Activated CD4-positive, alpha-beta memory T cell treated with anti-CD3 and anti-CD28 coated beads for 36 hours (primary cell): ENCODE measurements around the gene PARD3B. TPM values are rescaled to one million over a fixed set of nuclear protein-coding genes. Genes with fewer than 3 reads are reported as not detected.

ENCODE experiments used
- CTCF ChIA-PET: fragments of 350-600 bp; sonication (Branson Sonifier 250); formaldehyde crosslinking; loops from one replicate; lab custom pipeline; 2021; ENCODE audit warnings: antibody characterized with exemption, inconsistent platforms; lab: Charles Lee
- POLR2A ChIA-PET: fragments of 350-600 bp; sonication (Branson Sonifier 250); formaldehyde crosslinking; loops from one replicate; lab custom pipeline; 2021; ENCODE audit warnings: antibody characterized with exemption; lab: Charles Lee
- DNase-seq: peaks from one replicate; pipeline ENCODE4 v3.0.0-alpha.2; 2020
- H3K27ac Mint-ChIP-seq: one replicate; pipeline ENCODE4 v1.8.0; 2021; ENCODE audit warnings: mixed read lengths
- H3K27me3 Mint-ChIP-seq: one replicate; pipeline ENCODE4 v1.8.0; 2021; ENCODE audit warnings: mixed read lengths
- H3K36me3 Mint-ChIP-seq: one replicate; pipeline ENCODE4 v1.8.0; 2021; ENCODE audit warnings: mixed read lengths
- H3K4me1 Mint-ChIP-seq: one replicate; pipeline ENCODE4 v1.8.0; 2021; ENCODE audit warnings: low read depth, mixed read lengths
- H3K4me3 Mint-ChIP-seq: one replicate; pipeline ENCODE4 v1.8.0; 2021; ENCODE audit warnings: mild to moderate bottlenecking, mixed read lengths
- H3K9me3 Mint-ChIP-seq: one replicate; pipeline ENCODE4 v1.8.0; 2021; ENCODE audit warnings: mixed read lengths
- intact Hi-C: fragments of 100-400 bp; cut with micrococcal nuclease; formaldehyde crosslinking; loops from one replicate; pipeline ENCODE4 v1.15.1; 2023
- total RNA-seq, 2 experiments: library from RNA; stranded (reverse); gene quantifications; one replicate each; pipeline ENCODE4 v1.2.3, GENCODE V29; 2021

Gene PARD3B
- total RNA-seq, 2 experiments from 2014 or later: 0.07 to 0.70 TPM

DNA sequence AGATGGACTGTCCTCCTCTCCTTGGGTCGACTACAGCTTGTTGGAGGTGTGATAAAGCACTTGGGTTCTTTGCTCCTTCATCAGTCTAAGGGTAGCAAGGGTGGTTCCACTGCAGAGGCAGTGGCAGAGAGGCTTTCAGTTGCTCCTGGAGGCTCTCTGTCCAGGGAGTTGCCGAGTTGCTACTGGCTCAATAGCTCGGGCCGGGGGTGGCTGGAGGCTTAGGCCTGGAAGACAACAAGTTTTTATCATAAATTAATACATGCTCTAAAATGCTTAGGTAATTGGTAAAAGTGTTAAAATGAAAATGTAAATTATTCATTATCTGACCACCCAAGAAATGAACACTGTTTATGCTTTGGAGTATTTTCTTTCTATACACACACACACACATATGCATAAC, 975.0 kb downstream of the PARD3B start:
- Mint-ChIP-seq H3K4me3 (no peak overlapping the region), H3K4me1 (no peaks in the 10 kb centered on the region), H3K36me3 (no peaks in the 10 kb centered on the region), H3K27me3 (peaks cover 1% of the 10 kb centered on the region), H3K27ac (no peak overlapping the region), H3K9me3 (peaks cover 11% of the 10 kb centered on the region)
- POLR2A ChIA-PET: no interaction called here
- no peak for DNase-seq
- CTCF ChIA-PET: no interaction called here
- intact Hi-C loops: no loop called here

DNA sequence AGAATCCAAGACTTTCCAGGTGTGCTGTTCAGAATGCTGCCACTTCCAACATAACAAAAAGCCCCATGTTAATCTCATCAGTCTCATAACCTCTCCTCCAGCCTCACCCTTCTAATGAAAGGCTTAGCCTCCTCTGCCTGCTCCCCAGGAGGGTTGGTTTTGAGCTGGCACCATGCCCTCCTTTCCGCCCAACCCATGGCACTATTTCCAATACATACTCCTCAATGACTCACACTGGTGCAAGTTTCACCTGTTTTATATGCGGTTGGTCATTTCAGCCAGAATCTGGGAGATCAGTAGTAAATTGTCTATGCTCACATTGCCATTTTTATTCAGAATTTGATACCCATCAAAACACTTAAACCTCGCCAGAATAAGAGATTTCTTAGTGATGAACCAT, 979.4 kb downstream of the PARD3B start:
- Mint-ChIP-seq H3K9me3 (peaks cover 2% of the 10 kb centered on the region), H3K36me3 (no peaks in the 10 kb centered on the region), H3K27ac (no peak overlapping the region), H3K4me1 (peaks cover 5% of the 10 kb centered on the region), H3K27me3 (peaks cover 3% of the 10 kb centered on the region), H3K4me3 (no peak overlapping the region)
- ChIA-PET POLR2A (no interaction called here), CTCF (no interaction called here)
- intact Hi-C loops: no loop called here
- DNase-seq: no peak

DNA sequence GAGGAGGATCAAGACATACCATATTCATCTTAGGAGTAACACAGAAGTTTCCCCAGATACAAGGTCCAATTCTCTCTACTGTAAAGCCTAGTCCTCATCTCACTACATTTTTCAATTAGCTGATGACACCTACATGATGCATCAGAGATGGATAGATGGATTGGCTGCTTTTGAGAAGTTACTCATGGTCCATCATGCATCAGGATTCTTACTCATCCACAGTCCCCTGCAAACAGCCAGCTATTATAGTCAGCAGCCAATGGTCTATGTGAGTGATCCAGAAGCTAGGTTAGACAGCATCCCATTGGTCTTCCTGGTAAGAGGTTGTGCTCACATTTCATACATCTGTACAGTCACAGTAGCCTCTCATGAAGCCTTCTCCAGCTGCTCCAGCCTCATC, 982.5 kb downstream of the PARD3B start:
- Mint-ChIP-seq H3K4me1 (peaks cover 5% of the 10 kb centered on the region), H3K27me3 (peaks cover 8% of the 10 kb centered on the region), H3K9me3 (no peaks in the 10 kb centered on the region), H3K4me3 (no peak overlapping the region), H3K36me3 (no peaks in the 10 kb centered on the region), H3K27ac (no peak overlapping the region)
- intact Hi-C loops: no loop called here
- CTCF ChIA-PET: no interaction called here
- POLR2A ChIA-PET: no interaction called here
- no peak for DNase-seq

DNA sequence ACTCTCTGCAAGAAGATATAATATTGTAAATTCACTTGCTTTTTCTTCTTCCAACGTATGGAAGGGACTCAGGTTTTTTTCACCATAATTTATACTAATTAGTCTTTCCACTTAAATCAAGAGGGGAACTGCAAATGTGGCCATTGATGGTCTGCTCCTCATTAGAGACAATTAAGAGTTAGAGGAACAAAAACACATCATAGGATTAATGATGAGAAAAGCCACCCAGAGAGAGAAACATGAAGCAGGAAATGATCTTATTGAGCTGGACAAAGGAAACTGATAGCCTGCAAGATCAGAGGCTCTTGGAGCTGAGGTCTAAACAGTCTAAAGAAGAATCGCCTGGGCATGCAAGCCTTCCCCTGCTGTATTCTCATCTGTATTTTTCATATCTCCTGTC, 985.8 kb downstream of the PARD3B start:
- ChIA-PET POLR2A (no interaction called here), CTCF (no interaction called here)
- Mint-ChIP-seq H3K36me3 (no peaks in the 10 kb centered on the region), H3K9me3 (no peaks in the 10 kb centered on the region), H3K4me3 (no peak overlapping the region), H3K27ac (no peak overlapping the region), H3K27me3 (peaks cover 9% of the 10 kb centered on the region), H3K4me1 (peaks cover 5% of the 10 kb centered on the region)
- no peak for DNase-seq
- intact Hi-C loops: no loop called here

DNA sequence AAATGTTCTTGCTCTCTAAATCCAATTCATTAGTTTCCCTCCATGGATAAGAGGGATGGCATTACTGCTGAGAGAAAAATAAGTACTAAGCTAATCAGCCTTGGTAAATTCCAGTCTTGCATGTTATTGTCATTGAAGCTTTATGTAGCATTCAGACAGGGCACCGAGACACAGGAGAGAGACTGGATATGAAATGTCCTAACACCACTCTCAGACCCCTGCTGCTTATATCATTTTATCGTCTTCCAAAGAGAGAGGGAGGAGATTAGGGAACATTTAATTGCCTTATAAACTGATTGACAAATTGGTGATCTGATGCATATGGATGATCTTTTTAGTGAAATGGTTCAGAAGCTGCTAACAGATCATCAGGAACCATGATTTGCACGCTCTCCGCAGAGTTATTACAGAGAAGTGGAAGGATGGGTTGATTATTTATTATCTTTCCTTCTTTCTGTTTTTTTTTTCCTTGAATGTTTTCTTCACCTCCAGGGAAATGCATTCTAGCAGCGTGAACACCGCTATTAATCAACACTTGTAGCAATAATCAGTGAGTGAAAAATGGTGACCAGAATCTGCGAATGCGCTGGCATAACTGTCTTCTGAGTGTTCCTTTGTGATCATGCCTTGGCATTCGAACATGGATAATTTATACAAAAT, 986.3 kb downstream of the PARD3B start:
- H3K36me3 Mint-ChIP-seq: no peaks in the 10 kb centered on the region
- H3K27ac Mint-ChIP-seq: no peak overlapping the region
- no peak for DNase-seq
- CTCF ChIA-PET: no interaction called here
- POLR2A ChIA-PET: no interaction called here
- intact Hi-C loops: no loop called here
- H3K27me3 Mint-ChIP-seq: peaks cover 9% of the 10 kb centered on the region
- no peaks in the 10 kb centered on the region for H3K9me3 Mint-ChIP-seq
- H3K4me1 Mint-ChIP-seq: peaks cover 5% of the 10 kb centered on the region
- H3K4me3 Mint-ChIP-seq: no peak overlapping the region

DNA sequence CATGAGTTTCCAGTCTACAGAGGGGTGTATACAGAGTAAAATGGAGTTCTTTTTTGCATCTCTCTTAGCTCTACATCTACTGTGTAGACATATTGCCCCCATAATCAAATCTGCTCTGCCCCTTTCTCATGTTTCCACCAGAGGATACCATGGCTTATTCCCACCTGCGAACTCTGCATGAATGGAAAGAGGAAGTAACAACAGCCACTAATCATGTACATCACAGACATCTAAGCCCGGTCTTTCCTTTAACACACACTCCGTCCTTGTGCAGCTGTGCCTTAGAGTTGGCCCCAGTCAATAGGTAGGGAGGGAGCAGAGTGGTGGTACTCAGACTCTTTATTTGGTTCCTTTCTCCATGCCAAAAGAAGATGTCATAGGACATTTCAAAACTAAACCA, 989.7 kb downstream of the PARD3B start:
- intact Hi-C loops: no loop called here
- H3K4me3 Mint-ChIP-seq: no peak overlapping the region
- ChIA-PET POLR2A (no interaction called here), CTCF (no interaction called here)
- no peak overlapping the region for H3K27ac Mint-ChIP-seq
- no peak for DNase-seq
- peaks cover 2% of the 10 kb centered on the region for H3K4me1 Mint-ChIP-seq
- no peaks in the 10 kb centered on the region for H3K9me3 Mint-ChIP-seq
- H3K27me3 Mint-ChIP-seq: peaks cover 5% of the 10 kb centered on the region
- no peaks in the 10 kb centered on the region for H3K36me3 Mint-ChIP-seq

DNA sequence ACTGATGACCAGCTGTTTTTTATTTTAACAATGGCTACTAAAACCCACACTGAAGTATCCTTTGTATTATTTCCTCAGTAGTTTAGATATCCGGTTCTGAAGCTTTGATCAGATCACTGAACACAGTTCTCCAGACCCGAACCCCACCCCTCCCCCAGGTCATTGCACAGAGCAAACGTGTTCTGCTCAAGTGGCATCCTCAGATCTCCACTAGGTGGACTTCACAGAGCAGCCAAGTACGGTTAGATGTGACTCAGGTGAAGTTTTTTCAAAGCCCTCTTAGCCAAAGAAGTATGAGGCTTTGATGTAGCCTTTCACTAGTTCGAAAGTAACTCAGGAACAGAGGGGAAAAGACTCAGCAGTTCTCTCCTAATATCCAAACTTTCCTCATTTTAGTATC, 994.3 kb downstream of the PARD3B start:
- Mint-ChIP-seq H3K4me3 (no peak overlapping the region), H3K36me3 (no peaks in the 10 kb centered on the region), H3K4me1 (peaks cover 20% of the 10 kb centered on the region), H3K27ac (no peak overlapping the region), H3K9me3 (no peaks in the 10 kb centered on the region), H3K27me3 (no peaks in the 10 kb centered on the region)
- intact Hi-C loops: loop anchor here (5.0 kb wide), 1 partner anchor 143 kb away; the partner anchor contains the start of gene NRP2
- no peak for DNase-seq
- ChIA-PET CTCF (interaction anchor here (1.0 kb wide), 1 partner anchor 20 kb away, joined by 4 read pairs; no protein-coding TSS in a partner anchor), POLR2A (no interaction called here)

DNA sequence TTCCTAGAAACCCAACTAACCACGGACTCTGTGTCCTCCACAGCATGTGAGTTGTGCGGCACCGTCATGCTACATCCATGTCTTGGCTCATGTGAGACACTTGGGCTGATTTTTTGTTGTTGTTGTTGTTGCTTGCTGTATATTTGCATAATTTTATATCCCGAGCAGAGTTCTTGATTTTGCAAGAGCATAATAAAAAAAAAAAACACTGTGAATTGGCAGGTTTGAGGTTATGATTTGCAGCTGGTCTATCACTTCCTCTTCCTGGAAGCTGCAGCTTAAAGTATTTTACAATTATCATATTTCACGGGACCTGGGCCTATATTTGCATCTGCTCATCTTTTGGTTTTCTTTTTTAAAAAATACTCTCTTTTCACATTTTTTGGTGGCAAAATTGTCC, 994.8 kb downstream of the PARD3B start:
- intact Hi-C loops: loop anchor here (5.0 kb wide), 1 partner anchor 142 kb away; the partner anchor contains the start of gene NRP2
- Mint-ChIP-seq H3K27me3 (no peaks in the 10 kb centered on the region), H3K27ac (no peak overlapping the region), H3K36me3 (no peaks in the 10 kb centered on the region), H3K4me1 (peaks cover 20% of the 10 kb centered on the region), H3K4me3 (no peak overlapping the region), H3K9me3 (no peaks in the 10 kb centered on the region)
- DNase-seq: no peak
- ChIA-PET CTCF (interaction anchor here (1.0 kb wide), 1 partner anchor 19 kb away, joined by 4 read pairs; no protein-coding TSS in a partner anchor), POLR2A (interaction anchor here (0.6 kb wide), 1 partner anchor 457 kb away, joined by 6 read pairs; no protein-coding TSS in a partner anchor)

DNA sequence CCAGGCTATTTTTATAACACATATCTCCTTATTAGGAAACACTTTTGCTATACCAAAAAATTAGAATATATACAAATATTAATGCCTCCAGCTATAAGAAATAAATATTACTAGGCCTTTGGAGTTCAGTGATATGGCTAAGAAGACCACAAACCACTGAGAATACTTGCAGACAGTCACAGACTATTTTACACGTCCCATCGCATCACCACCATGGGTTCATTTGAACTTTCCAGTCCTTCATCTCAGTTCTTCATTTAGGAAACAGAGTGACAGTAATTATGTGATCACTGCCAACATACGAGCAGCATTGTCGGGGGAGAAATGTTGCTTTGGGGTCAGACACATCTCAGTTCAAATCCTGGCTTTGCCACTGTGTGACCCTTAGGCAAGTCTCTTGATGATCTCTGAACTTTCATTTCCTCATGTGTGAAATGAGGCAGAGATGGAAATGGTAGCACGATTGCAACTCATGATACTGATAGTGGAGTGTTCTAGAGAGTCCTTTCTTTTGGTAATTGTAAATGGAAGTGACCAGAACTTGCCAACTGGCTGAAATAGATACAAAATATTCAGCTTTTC, 998.1 kb downstream of the PARD3B start:
- ChIA-PET POLR2A (no interaction called here), CTCF (interaction anchor here (0.6 kb wide), 1 partner anchor 118 kb away, joined by 3 read pairs; no protein-coding TSS in a partner anchor)
- no peaks in the 10 kb centered on the region for H3K36me3 Mint-ChIP-seq
- H3K4me1 Mint-ChIP-seq: peaks cover 20% of the 10 kb centered on the region
- DNase-seq: no peak
- H3K4me3 Mint-ChIP-seq: no peak overlapping the region
- no peaks in the 10 kb centered on the region for H3K27me3 Mint-ChIP-seq
- H3K27ac Mint-ChIP-seq: no peak overlapping the region
- intact Hi-C loops: loop anchor here (5.0 kb wide), 1 partner anchor 139 kb away; the partner anchor contains the start of gene NRP2
- no peaks in the 10 kb centered on the region for H3K9me3 Mint-ChIP-seq

DNA sequence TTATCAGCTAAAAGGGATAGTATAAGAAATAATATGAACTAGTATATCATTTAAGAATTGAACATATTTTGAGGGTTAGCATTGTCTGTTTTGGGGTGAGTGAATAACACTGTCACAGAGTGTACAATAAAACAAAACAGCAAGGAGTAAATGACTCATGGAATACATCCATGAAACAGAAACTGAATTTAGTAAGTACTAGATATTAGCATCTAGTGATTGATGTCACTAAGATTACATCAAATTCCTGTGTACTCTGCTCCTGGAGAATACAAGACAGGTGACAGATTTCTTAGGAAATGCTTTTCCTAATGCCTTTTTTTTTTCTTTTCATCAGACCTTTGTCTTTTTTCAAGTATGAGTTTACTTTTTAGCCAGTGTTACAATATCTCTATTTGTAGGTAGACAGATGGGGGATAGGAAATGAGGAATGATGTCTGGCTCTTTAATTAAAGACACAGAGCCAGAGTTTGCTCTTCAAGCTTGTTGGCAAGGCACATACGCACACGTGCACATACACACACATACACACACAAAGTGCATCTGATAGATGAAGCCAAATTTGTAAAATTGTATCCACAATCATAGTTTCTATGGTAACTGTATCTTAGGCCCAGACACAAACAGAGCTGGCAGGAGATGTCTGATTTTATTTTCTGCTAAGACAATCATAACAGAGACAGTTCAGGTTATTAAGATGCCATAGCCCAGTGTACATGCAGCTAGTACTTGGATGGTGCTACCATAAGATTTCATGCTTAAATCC, 998.8 kb downstream of the PARD3B start:
- CTCF ChIA-PET: no interaction called here
- Mint-ChIP-seq H3K9me3 (no peaks in the 10 kb centered on the region), H3K27ac (no peak overlapping the region), H3K36me3 (no peaks in the 10 kb centered on the region), H3K4me1 (peaks cover 20% of the 10 kb centered on the region), H3K27me3 (no peaks in the 10 kb centered on the region), H3K4me3 (no peak overlapping the region)
- DNase-seq: no peak
- POLR2A ChIA-PET: no interaction called here
- intact Hi-C loops: loop anchor here (5.0 kb wide), 1 partner anchor 138 kb away; the partner anchor contains the start of gene NRP2

DNA sequence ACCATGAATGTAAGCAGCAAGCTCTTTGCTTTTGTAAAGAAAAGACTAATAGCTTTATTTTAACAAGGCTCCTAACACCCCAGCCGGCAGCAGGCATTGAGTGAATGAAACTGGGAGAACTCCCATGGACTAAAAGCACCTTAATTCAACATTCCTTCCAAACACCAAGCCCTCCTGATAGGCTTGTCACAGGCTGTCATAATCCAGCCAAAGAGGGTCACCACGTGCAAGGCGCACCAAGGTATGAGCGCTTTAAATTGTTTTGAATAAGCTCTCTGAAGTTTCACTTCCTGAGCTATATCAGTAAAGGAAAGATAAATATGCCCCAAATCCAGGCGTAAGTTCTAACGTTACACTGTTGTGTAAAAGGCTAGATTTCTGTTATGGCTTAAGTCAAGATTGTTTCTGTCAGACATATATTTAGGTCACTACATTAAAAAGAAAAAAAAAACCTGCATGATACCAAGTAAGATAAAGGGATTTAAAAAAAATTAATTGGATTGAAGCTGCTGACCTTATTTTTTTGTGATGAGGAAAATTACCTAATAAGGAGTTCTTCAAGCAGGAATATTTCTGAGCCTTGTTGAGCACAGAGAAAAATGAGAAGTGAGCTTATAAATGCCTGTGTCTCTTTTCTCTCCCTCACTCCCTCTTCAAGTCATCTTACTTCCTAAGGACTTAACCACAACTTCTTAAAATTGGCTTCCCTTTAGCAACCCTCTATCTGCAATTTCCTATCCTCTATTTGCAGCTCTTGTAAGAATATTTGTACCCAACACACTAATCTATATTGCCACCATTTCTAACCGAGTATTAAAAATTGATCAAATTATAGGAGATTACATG, 1000.9 kb downstream of the PARD3B start:
- Mint-ChIP-seq H3K27ac (no peak overlapping the region), H3K36me3 (no peaks in the 10 kb centered on the region), H3K4me3 (no peak overlapping the region), H3K9me3 (no peaks in the 10 kb centered on the region), H3K27me3 (no peaks in the 10 kb centered on the region), H3K4me1 (peaks cover 11% of the 10 kb centered on the region)
- POLR2A ChIA-PET: no interaction called here
- DNase-seq: no peak
- CTCF ChIA-PET: no interaction called here
- intact Hi-C loops: no loop called here
